HFFc6 (cell line): Measurements from ENCODE around the gene PLCZ1. TPM values are rescaled to one million over a fixed set of nuclear protein-coding genes. Genes with fewer than 3 reads are reported as not detected.

Source experiments
- DNase-seq: peaks from one replicate; pipeline ENCODE4 v3.0.0-alpha.2; 2018
- H3K27ac Mint-ChIP-seq: 2 replicates; pipeline ENCODE4 v1.8.0; 2020; ENCODE audit warnings: mild to moderate bottlenecking, mixed read lengths
- H3K27me3 Mint-ChIP-seq: 2 replicates; pipeline ENCODE4 v1.8.0; 2021; ENCODE audit warnings: mild to moderate bottlenecking, moderate library complexity, mixed read lengths; ENCODE audit not compliant: insufficient read depth
- H3K36me3 Mint-ChIP-seq: 2 replicates; pipeline ENCODE4 v1.8.0; 2021; ENCODE audit warnings: low read depth, mixed read lengths
- H3K4me1 Mint-ChIP-seq: 2 replicates; pipeline ENCODE4 v1.8.0; 2020; ENCODE audit warnings: low read depth, mixed read lengths
- H3K4me3 Mint-ChIP-seq: 2 replicates; pipeline ENCODE4 v1.8.0; 2020; ENCODE audit warnings: mild to moderate bottlenecking, moderate library complexity, mixed read lengths
- H3K9me3 Mint-ChIP-seq: 2 replicates; pipeline ENCODE4 v1.8.0; 2020; ENCODE audit warnings: mild to moderate bottlenecking, mixed read lengths
- CTCF ChIP-seq: fragments of 200-600 bp; sonication (generic); IDR thresholded peaks from 2 replicates; pipeline ENCODE4 v1.5.0; 2021; ENCODE audit warnings: antibody characterized with exemption, mild to moderate bottlenecking
- total RNA-seq, 6 experiments: library from RNA; stranded (reverse); fragmentation: NEBNext Ultra II Directional; extraction: Animal tissue kit (Norgen Biotek cat#: 25700); gene quantifications; 2 replicates in 1 of 6; 3 replicates in 5 of 6; pipeline ENCODE4 v1.2.3, GENCODE V29; 2021

PLCZ1 gene
- total RNA-seq, 6 experiments from 2014 or later, result not detected

GRCh38 chr12:18676141-18676540 lies 61.7 kb downstream of the PLCZ1 start:
- no peak for TF ChIP-seq CTCF
- no peaks in the 10 kb centered on the region; the same call in 1 of the 2 replicates for H3K27me3 Mint-ChIP-seq
- no peak for DNase-seq
- H3K27ac Mint-ChIP-seq, result no peak overlapping the region
- no peaks in the 10 kb centered on the region for H3K4me1 Mint-ChIP-seq
- no peaks in the 10 kb centered on the region for H3K36me3 Mint-ChIP-seq
- H3K9me3 Mint-ChIP-seq, result no peaks in the 10 kb centered on the region
- no peak overlapping the region for H3K4me3 Mint-ChIP-seq

DNA sequence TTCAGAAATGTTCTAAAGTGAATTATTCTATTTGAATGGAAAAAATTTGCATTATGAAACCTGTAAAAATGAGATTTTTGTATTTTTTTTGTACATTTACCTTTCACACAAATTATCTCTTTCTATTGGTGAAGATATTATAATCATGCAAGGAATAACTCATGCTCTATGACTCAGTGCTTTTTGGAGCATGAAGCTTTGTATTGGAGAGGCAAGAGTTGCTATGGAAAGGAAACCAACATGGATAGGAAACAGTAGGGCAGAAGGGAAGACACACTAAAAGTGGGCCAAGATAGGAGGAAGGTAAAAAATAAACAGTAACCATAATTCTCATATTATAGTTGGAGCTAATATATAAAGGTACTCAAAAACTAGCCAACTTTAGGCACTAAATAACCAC lies 79.0 kb downstream of the PLCZ1 start:
- Mint-ChIP-seq H3K27ac (no peak overlapping the region), H3K4me1 (no peaks in the 10 kb centered on the region), H3K36me3 (no peaks in the 10 kb centered on the region), H3K4me3 (no peak overlapping the region), H3K9me3 (no peaks in the 10 kb centered on the region), H3K27me3 (peaks cover 2% of the 10 kb centered on the region; the same call in 1 of the 2 replicates)
- no peak for TF ChIP-seq CTCF
- no peak for DNase-seq

DNA sequence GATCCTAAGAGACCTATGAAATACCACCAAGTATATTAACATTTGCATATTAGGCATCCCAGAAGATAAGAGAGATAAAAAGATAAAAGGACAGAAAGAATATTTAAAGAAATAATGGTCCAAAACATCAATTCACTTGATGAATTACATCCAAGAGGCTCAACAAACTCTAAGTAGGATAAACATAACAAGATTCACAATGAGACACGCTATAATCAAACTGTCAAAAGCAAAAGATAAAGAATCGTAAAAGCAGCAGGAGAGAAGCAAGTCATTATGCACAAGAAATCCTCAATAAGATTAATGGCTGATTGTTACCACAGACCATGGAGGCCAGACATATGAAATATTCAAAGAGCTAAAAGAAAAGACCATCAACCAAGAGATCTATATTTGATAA lies 79.6 kb downstream of the PLCZ1 start:
- no peak for DNase-seq
- TF ChIP-seq CTCF, result no peak
- Mint-ChIP-seq H3K9me3 (no peaks in the 10 kb centered on the region), H3K27me3 (peaks cover 2% of the 10 kb centered on the region; the same call in 1 of the 2 replicates), H3K27ac (no peak overlapping the region), H3K36me3 (no peaks in the 10 kb centered on the region), H3K4me3 (no peak overlapping the region), H3K4me1 (no peaks in the 10 kb centered on the region)

GRCh38 chr12:18655351-18655750 lies 82.5 kb downstream of the PLCZ1 start:
- Mint-ChIP-seq H3K27me3 (peaks cover 6% of the 10 kb centered on the region; the same call in 1 of the 2 replicates), H3K9me3 (no peaks in the 10 kb centered on the region), H3K4me1 (no peaks in the 10 kb centered on the region), H3K4me3 (no peak overlapping the region), H3K27ac (no peak overlapping the region), H3K36me3 (no peaks in the 10 kb centered on the region)
- DNase-seq, result no peak
- no peak for TF ChIP-seq CTCF

DNA sequence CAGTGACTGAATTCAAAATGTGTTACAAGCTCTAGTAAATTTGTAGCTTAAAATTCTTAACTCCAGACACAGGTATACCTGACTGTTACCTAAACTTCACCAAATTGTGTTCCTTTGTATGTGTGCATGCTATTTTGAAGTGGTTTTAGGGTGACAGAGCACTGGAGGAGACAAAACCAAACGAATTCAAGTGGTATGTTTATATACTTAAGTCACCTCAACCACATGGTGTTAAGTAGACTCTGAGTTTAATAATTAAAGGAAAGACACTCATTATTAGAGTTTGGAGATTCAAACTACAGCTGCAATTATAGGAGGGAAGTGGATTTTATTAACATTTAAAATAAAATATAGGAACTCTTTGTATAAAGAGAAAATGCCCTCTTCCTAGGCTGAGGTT lies 84.3 kb downstream of the PLCZ1 start:
- Mint-ChIP-seq H3K27me3 (peaks cover 7% of the 10 kb centered on the region; the same call in 1 of the 2 replicates), H3K4me1 (no peaks in the 10 kb centered on the region), H3K36me3 (no peaks in the 10 kb centered on the region), H3K9me3 (no peaks in the 10 kb centered on the region), H3K27ac (no peak overlapping the region), H3K4me3 (no peak overlapping the region)
- no peak for TF ChIP-seq CTCF
- DNase-seq, result no peak

GRCh38 chr12:18652596-18652995 lies 85.2 kb downstream of the PLCZ1 start:
- peaks cover 7% of the 10 kb centered on the region; the same call in 1 of the 2 replicates for H3K27me3 Mint-ChIP-seq
- no peak overlapping the region for H3K27ac Mint-ChIP-seq
- no peak overlapping the region for H3K4me3 Mint-ChIP-seq

More at GRCh38 chr12:18652596-18652995, 85.2 kb downstream of the PLCZ1 start:
- Mint-ChIP-seq H3K36me3 (no peaks in the 10 kb centered on the region), H3K4me1 (no peaks in the 10 kb centered on the region), H3K9me3 (no peaks in the 10 kb centered on the region)
- no peak for DNase-seq
- no peak for TF ChIP-seq CTCF
